A549 (cell line): Measurements from ENCODE around the gene PLGRKT. TPM values are rescaled to one million over a fixed set of nuclear protein-coding genes. Genes with fewer than 3 reads are reported as not detected.

ENCODE experiments used
- ATAC-seq, 2 experiments: fragments of 200-7000 bp in 1 of 2; fragments of >200 bp in 1 of 2; cut with Nextera tagmentation in 1 of 2; cut with Tn5 transposase in 1 of 2; 3 replicates each; pipeline versions ENCODE4 v1.8.0 to v1.9.1; 2018 to 2020; ENCODE audit warnings: mild to moderate bottlenecking in 1 of 2, moderate library complexity in 1 of 2
- CTCF ChIA-PET: fragments of 300-600 bp; sonication (Branson Sonifier 250); formaldehyde crosslinking; extraction: SDS; loops from one replicate; lab custom pipeline; 2021; ENCODE audit warnings: antibody characterized with exemption, inconsistent platforms; lab: Yijun Ruan, JAX
- POLR2A ChIA-PET: fragments of 350-600 bp; formaldehyde crosslinking; extraction: SDS; loops from one replicate; lab custom pipeline; 2021; ENCODE audit warnings: antibody characterized with exemption, inconsistent platforms; lab: Yijun Ruan, JAX
- DNase-seq, 2 experiments: peaks; one replicate each; pipeline versions ENCODE4 v3.0.0 to v3.0.0-alpha.2; 2011 to 2016; ENCODE audit warnings: low read depth in 1 of 2, low spot score in 1 of 2
- FAIRE-seq: peaks from 2 replicates; lab custom pipeline; 2011; peaks lifted over from hg19 to GRCh38; lab: Jason Lieb, UNC
- H3K27ac ChIP-seq, 2 experiments: fragments of >200 bp; sonication (Bioruptor Twin); formaldehyde crosslinking; 3 replicates each; pipeline ENCODE4 v1.5.1; 2016 to 2017
- H3K4me1 ChIP-seq: fragments of >200 bp; sonication (Bioruptor Twin); formaldehyde crosslinking; 3 replicates; pipeline ENCODE4 v1.6.1; 2016
- H3K4me2 ChIP-seq: fragments of >200 bp; sonication (Bioruptor Twin); formaldehyde crosslinking; 3 replicates; pipeline ENCODE4 v1.6.1; 2016
- H3K4me3 ChIP-seq: fragments of >200 bp; sonication (Bioruptor Twin); formaldehyde crosslinking; 3 replicates; pipeline ENCODE4 v1.5.1; 2016
- H3K9me3 ChIP-seq: fragments of >200 bp; sonication (Bioruptor Twin); formaldehyde crosslinking; 3 replicates; pipeline ENCODE4 v1.6.1; 2016
- CBX2 ChIP-seq: fragments of 200-600 bp; sonication (generic); IDR thresholded peaks from 2 replicates; pipeline ENCODE4 v1.6.1; 2016; ENCODE audit warnings: low read depth, mild to moderate bottlenecking, borderline replicate concordance
- CHD2 ChIP-seq: fragments of 150-350 bp; IDR thresholded peaks from 2 replicates; pipeline ENCODE4 v1.6.1; 2014; ENCODE audit warnings: low read length; ENCODE audit not compliant: partially characterized antibody
- EHF ChIP-seq: fragments of 250-450 bp; sonication (Bioruptor Pico); IDR thresholded peaks from 2 replicates; pipeline ENCODE4 v1.5.0; 2020; ENCODE audit warnings: mild to moderate bottlenecking
- ESRRA ChIP-seq: fragments of 150-350 bp; IDR thresholded peaks from 2 replicates; pipeline ENCODE4 v1.6.1; 2014; ENCODE audit warnings: mild to moderate bottlenecking, low read length, borderline replicate concordance
- FOSB ChIP-seq: fragments of 250-450 bp; sonication (Bioruptor Pico); IDR thresholded peaks from 2 replicates; pipeline ENCODE4 v1.5.0; 2020; ENCODE audit warnings: mild to moderate bottlenecking, moderate library complexity
- HDAC2 ChIP-seq: fragments of 200-600 bp; sonication (generic); IDR thresholded peaks from 2 replicates; pipeline ENCODE4 v1.6.1; 2016
- HEYL ChIP-seq: fragments of 250-450 bp; sonication (Bioruptor Pico); IDR thresholded peaks from 2 replicates; pipeline ENCODE4 v1.8.0; 2021; ENCODE audit warnings: mild to moderate bottlenecking, moderate library complexity
- HOXB13 ChIP-seq: fragments of 250-450 bp; sonication (Bioruptor Pico); IDR thresholded peaks from 2 replicates; pipeline ENCODE4 v1.5.0; 2020; ENCODE audit warnings: low read depth, mild to moderate bottlenecking, moderate library complexity
- JUNB ChIP-seq: fragments of >200 bp; sonication (Bioruptor Twin); formaldehyde crosslinking; IDR thresholded peaks from 2 replicates; pipeline ENCODE4 v1.6.1; 2016
- KDM5A ChIP-seq: fragments of 200-600 bp; sonication (generic); IDR thresholded peaks from 2 replicates; pipeline ENCODE4 v1.6.1; 2016; ENCODE audit warnings: antibody characterized with exemption, mild to moderate bottlenecking
- MYC ChIP-seq: IDR thresholded peaks from 2 replicates; pipeline ENCODE4 v1.6.1; 2012; ENCODE audit warnings: mild to moderate bottlenecking, inconsistent platforms, low read length, improper control_type of control experiment, borderline replicate concordance
- NFE2L2 ChIP-seq: fragments of 150-350 bp; conservative IDR thresholded peaks from 2 replicates; pipeline ENCODE4 v1.6.1; 2014; ENCODE audit warnings: low read length
- NPAS2 ChIP-seq: fragments of 250-450 bp; sonication (Bioruptor Pico); IDR thresholded peaks from 2 replicates; pipeline ENCODE4 v1.8.0; 2022; ENCODE audit warnings: mild to moderate bottlenecking, moderate library complexity, borderline replicate concordance
- POLR2A ChIP-seq: IDR thresholded peaks from 2 replicates; pipeline ENCODE4 v1.6.1; 2012; ENCODE audit warnings: mild to moderate bottlenecking, low read length
- RAD21 ChIP-seq, 2 experiments: fragments of >200 bp in 1 of 2; sonication (Bioruptor Twin) in 1 of 2; formaldehyde crosslinking in 1 of 2; IDR thresholded peaks in 1 of 2; conservative IDR thresholded peaks in 1 of 2; 2 replicates in 1 of 2; 3 replicates in 1 of 2; pipeline ENCODE4 v1.6.1; 2012 to 2018; ENCODE audit warnings: inconsistent platforms in 1 of 2
- RNF2 ChIP-seq: fragments of 200-600 bp; sonication (generic); IDR thresholded peaks from 2 replicates; pipeline ENCODE4 v1.6.1; 2016; ENCODE audit warnings: low read depth, mild to moderate bottlenecking, antibody characterized with exemption, moderate library complexity, borderline replicate concordance
- ZC3H11A ChIP-seq: fragments of 450-650 bp; IDR thresholded peaks from 2 replicates; pipeline ENCODE4 v1.6.1; 2014; ENCODE audit warnings: antibody characterized with exemption, mild to moderate bottlenecking
- ZSCAN20 ChIP-seq: fragments of 250-450 bp; sonication (Bioruptor Pico); IDR thresholded peaks from 2 replicates; pipeline ENCODE4 v1.8.0; 2022; ENCODE audit warnings: mild to moderate bottlenecking, moderate library complexity
- WGBS: methylation state at CpG from one replicate; pipeline ENCODE4 v1.1.6; 2017; ENCODE audit errors: missing lambda C conversion rate; 5-methylcytosine and 5-hydroxymethylcytosine counted together
- polyA plus RNA-seq, 4 experiments: library from polyadenylated mRNA; depleted of rRNA in 3 of 4; stranded (reverse); fragments of >200 nt; fragmentation: RNase III in 1 of 4; extraction: RNeasy Plus Mini Kit Qiagen cat#74134 plus additional on column Dnase treatment in 1 of 4; gene quantifications; 2 replicates in 3 of 4; 3 replicates in 1 of 4; pipeline ENCODE4 v1.2.3, GENCODE V29; 2011 to 2017
- TF ChIP-seq, protein P1 (sequence below): fragments of 250-450 bp; sonication (Bioruptor Pico); IDR thresholded peaks from 2 replicates; pipeline ENCODE4 v1.5.0; 2021; ENCODE audit warnings: mild to moderate bottlenecking, moderate library complexity, borderline replicate concordance
- TF ChIP-seq, protein P2 (sequence below): fragments of >200 bp; sonication (Bioruptor Twin); formaldehyde crosslinking; IDR thresholded peaks from 3 replicates; pipeline ENCODE4 v1.5.1; 2016
- TF ChIP-seq, protein P3 (sequence below): fragments of 200-600 bp; sonication (generic); IDR thresholded peaks from 2 replicates; pipeline ENCODE4 v1.6.1; 2016; ENCODE audit warnings: antibody characterized with exemption, mild to moderate bottlenecking, moderate library complexity

PLGRKT gene
- polyA plus RNA-seq, 2 of the 4 experiments (the other 2 are of a cell fraction): 24.3 to 37.7 TPM

DNA sequence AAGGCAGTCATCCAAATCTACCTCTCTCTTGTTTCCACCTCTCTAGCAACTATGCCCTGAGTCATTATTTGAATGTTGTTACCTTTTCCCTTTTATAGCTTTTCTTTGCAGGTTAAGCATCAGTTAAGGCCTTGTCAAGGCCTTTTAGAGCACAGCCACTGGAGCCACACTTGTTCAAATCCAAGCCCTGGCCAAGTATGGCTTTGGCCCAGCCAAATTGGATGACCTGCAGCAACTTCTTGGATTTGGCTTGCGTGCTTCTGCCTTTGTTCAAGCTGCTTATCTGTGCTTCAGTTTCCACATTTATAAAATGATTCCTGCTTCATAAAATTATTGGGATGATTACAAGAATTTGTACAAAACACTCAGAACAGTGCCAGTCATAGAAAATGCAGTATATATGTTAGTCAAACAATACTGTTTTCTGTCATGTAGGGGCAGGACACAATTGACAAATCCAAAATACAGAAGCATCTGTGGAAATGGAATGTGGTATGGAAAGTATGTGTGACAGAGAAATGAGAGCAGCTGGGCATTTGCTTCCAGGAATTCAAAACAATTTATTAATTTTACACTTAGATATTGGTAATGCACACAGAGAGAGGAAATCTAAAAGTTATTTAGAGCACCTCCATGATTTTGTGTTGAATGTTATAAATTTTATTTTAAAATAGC is 80.2 kb downstream of the PLGRKT start (continued):
- TF ChIP-seq EHF (CRISPR knock-in tag): no peak
- TF ChIP-seq HDAC2: no peak
- TF ChIP-seq JUNB: no peak
- TF ChIP-seq, all 56 proteins: peak for 0

DNA sequence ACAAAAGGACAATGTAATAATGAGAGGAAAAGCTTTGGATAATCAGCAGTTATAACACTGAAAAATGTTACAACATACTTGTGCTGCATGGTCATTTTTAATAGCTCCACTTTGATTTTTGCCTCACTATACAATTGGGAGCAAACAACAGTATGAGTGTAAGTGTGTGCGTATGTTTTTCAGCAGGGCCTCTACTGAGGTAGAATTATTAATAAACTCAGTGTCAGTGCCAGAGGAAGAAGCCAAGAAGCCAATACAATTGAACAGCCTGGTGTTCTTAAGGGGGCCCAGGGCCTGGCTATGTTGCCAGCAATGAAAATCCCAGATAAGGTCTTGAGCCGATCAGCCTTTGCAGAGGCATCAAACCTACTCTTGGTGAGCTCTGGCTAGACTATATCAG is 81.9 kb downstream of the PLGRKT start:
- DNase-seq (no peak), ATAC-seq (no peak), FAIRE-seq (no peak)
- POLR2A ChIA-PET: no interaction called here
- no peak overlapping the region for H3K4me2 ChIP-seq
- TF ChIP-seq HEYL (CRISPR knock-in tag): no peak
- no peak for TF ChIP-seq KDM5A
- TF ChIP-seq, protein P1, sequence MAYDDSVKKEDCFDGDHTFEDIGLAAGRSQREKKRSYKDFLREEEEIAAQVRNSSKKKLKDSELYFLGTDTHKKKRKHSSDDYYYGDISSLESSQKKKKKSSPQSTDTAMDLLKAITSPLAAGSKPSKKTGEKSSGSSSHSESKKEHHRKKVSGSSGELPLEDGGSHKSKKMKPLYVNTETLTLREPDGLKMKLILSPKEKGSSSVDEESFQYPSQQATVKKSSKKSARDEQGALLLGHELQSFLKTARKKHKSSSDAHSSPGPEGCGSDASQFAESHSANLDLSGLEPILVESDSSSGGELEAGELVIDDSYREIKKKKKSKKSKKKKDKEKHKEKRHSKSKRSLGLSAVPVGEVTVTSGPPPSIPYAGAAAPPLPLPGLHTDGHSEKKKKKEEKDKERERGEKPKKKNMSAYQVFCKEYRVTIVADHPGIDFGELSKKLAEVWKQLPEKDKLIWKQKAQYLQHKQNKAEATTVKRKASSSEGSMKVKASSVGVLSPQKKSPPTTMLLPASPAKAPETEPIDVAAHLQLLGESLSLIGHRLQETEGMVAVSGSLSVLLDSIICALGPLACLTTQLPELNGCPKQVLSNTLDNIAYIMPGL (CRISPR knock-in tag): no peak
- no peak for TF ChIP-seq NFE2L2
- TF ChIP-seq ESRRA: no peak
- no peak for TF ChIP-seq HOXB13 (CRISPR knock-in tag)
- TF ChIP-seq, protein P2, sequence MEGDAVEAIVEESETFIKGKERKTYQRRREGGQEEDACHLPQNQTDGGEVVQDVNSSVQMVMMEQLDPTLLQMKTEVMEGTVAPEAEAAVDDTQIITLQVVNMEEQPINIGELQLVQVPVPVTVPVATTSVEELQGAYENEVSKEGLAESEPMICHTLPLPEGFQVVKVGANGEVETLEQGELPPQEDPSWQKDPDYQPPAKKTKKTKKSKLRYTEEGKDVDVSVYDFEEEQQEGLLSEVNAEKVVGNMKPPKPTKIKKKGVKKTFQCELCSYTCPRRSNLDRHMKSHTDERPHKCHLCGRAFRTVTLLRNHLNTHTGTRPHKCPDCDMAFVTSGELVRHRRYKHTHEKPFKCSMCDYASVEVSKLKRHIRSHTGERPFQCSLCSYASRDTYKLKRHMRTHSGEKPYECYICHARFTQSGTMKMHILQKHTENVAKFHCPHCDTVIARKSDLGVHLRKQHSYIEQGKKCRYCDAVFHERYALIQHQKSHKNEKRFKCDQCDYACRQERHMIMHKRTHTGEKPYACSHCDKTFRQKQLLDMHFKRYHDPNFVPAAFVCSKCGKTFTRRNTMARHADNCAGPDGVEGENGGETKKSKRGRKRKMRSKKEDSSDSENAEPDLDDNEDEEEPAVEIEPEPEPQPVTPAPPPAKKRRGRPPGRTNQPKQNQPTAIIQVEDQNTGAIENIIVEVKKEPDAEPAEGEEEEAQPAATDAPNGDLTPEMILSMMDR: no peak
- CTCF ChIA-PET: interaction anchor here (0.7 kb wide), 1 partner anchor 58 kb away, joined by 3 read pairs; no protein-coding TSS in a partner anchor
- no peak overlapping the region for H3K4me3 ChIP-seq
- 80% methylated on average over 2 of the region's 2 CpGs for WGBS
- H3K4me1 ChIP-seq: no peaks in the 10 kb centered on the region
- no peak overlapping the region for H3K27ac ChIP-seq
- H3K9me3 ChIP-seq: no peaks in the 10 kb centered on the region

DNA sequence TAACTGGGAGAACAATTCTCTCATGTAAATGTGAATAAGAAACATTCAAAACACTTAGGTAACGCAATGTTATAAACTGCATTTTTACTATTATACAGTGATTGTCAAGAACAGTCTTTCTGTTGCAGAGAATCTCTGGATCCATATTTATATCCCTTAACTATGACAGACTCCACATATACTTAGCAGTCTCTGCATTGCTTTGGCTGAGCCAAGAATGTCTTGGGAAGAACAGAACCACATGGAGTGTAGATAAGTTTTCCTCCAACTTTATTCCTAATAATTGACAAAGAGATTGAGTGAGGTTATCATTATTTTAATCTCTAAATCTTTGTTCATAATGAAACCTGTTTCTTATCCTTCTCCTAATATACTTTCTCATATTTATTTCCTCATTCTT is 82.5 kb downstream of the PLGRKT start:
- WGBS: 98% methylated on average over 1 of the region's 1 CpG
- Histone ChIP-seq H3K4me3 (no peak overlapping the region), H3K4me2 (no peak overlapping the region), H3K9me3 (0 out of 3 replicates have a peak, but pooled peaks cover under 1% of the 10 kb centered on the region), H3K27ac (no peak overlapping the region), H3K4me1 (no peaks in the 10 kb centered on the region)
- ChIA-PET POLR2A (no interaction called here), CTCF (no interaction called here)
- TF ChIP-seq POLR2A (no peak), CBX2 (no peak), MYC (no peak), RNF2 (no peak), HEYL (CRISPR knock-in tag) (no peak), ZSCAN20 (CRISPR knock-in tag) (no peak), RAD21 (conservative IDR thresholded peaks at IDR 0.05 in 1 of 2, IDR thresholded peaks at IDR 0.05 in 1 of 2) (no peak), FOSB (CRISPR knock-in tag) (no peak), CHD2 (no peak), ZC3H11A (no peak), NPAS2 (CRISPR knock-in tag) (no peak)
- TF ChIP-seq, protein P3, sequence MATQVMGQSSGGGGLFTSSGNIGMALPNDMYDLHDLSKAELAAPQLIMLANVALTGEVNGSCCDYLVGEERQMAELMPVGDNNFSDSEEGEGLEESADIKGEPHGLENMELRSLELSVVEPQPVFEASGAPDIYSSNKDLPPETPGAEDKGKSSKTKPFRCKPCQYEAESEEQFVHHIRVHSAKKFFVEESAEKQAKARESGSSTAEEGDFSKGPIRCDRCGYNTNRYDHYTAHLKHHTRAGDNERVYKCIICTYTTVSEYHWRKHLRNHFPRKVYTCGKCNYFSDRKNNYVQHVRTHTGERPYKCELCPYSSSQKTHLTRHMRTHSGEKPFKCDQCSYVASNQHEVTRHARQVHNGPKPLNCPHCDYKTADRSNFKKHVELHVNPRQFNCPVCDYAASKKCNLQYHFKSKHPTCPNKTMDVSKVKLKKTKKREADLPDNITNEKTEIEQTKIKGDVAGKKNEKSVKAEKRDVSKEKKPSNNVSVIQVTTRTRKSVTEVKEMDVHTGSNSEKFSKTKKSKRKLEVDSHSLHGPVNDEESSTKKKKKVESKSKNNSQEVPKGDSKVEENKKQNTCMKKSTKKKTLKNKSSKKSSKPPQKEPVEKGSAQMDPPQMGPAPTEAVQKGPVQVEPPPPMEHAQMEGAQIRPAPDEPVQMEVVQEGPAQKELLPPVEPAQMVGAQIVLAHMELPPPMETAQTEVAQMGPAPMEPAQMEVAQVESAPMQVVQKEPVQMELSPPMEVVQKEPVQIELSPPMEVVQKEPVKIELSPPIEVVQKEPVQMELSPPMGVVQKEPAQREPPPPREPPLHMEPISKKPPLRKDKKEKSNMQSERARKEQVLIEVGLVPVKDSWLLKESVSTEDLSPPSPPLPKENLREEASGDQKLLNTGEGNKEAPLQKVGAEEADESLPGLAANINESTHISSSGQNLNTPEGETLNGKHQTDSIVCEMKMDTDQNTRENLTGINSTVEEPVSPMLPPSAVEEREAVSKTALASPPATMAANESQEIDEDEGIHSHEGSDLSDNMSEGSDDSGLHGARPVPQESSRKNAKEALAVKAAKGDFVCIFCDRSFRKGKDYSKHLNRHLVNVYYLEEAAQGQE: no peak
- DNase-seq (no peak), ATAC-seq (no peak), FAIRE-seq (no peak)
